RPMI7951 (cell line): ENCODE data around the gene ICE2. TPM values are rescaled to one million over a fixed set of nuclear protein-coding genes. Genes with fewer than 3 reads are reported as not detected.
"Not testable (repeated sequence)": the region's sequence is repeated elsewhere in the genome, so short reads cannot be mapped to it uniquely, and the experiment has no call there.

ENCODE experiments used
- DNase-seq: peaks from one replicate; pipeline ENCODE4 v3.0.0-alpha.2; 2012; ENCODE audit warnings: low read depth
- total RNA-seq: library from RNA; depleted of rRNA; stranded (reverse); fragments of >200 nt; shearing (Covaris generic); gene quantifications from 2 replicates; pipeline ENCODE4 v1.2.3, GENCODE V29; 2014

The ICE2 gene
- total RNA-seq, 1 experiment from 2014 or later: 32.2 TPM

DNA sequence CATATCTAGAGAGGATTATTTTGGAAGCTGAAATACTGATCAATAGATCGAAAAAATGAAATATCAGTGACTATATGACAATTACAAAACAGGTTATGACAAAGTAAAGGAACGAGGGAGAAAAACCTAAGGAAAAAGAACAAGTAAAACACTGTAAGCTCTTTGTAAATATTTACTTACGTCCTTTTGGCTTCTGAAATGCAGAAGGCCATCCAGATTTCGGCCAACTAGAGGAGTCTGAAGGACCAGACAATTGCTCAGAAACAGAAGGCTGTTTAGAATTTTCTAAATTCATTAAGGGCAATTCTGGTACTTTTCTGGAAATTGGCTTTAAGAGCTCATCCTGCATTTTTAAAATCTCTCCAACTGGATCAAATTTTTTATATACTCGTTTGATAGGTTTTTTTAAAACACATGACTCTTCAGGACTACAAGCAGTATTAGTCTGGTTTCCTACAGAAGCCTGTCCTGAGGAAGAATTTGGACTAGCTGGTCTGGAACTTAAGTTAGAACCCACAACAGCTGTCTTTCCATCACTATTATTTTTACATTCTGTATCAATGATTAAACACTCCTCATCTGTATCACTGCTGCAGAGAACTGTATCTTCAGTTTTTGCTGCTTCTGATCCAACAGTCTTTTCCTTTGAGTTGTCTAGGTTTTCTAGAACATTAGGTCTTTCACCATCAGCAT, 30.1 kb downstream of the ICE2 start:
- DNase-seq: no peak

DNA sequence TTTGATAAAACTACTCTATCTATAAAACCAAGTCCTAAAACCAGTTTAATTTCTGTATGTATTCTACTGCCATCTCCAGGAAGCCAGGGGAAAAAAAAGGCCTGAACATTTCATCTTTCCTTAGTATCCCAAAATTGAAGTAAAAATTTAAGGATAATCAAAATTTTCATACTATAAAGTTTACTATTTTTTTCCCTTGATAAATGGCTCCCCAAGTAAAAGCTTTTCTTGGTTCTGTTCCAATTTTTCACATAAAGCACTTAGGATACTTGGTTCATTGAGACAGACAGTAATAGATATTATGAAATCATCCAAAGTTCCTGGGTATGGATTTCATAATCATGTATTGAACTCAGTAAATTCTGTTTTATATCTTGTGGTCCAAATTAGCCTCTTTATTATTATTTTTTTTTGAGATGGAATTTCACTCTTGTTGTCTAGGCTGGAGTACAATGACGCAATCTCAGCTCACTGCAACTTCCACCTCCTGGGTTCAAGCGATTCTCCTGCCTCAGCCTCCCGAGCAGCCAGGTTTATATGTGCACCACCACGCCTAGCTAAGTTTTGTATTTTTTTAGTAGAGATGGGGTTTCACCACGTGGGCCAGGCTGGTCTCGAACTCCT, 34.5 kb downstream of the ICE2 start:
- peak; percentile 46 for DNase-seq

DNA sequence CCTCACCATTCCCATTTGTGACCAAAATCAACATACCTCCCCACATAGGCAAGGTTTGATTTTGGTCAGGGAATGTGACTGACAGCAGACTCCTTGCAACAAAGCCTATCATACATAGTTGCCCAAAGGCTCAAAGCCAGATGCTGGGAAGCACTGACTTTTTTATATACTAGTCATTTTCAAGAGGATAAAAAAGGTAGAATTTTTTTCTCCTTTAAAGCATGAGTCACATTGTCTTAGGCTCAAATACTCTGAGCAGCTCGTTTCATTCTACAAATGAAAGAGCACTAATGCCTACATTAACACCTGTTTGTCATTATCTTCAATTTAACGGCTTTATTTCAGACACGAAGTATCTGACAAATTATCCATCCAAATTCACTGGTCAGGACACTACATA, 36.2 kb downstream of the ICE2 start:
- peak; percentile 62 for DNase-seq

DNA sequence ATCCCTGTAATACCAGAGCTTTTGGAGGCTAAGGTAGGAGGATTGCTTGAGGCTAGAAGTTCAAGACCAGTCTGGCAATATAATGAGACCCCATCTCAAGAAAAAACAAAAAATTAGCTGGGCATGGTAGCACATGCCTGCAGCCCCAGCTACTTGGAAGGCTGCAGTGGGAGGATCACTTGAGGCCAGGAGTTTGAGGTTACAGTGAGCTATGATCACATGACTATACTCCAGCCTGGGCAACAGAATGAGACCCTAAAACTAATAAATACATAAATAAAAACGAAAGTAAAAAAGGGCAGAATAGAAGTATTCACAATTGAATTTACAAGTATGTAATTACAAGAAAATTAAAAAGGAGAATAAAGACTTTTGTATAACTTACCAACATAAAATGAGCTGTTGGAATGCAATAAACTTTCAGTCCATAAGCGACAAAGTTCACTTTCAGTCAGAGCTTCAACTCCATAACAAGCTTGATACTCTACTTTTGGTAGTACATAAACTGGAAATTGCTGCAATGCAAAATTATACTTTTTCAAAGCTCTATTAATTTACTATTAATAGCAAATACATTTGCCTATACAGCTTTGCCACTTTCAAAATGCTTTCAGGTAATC, 36.8 kb downstream of the ICE2 start:
- no peak for DNase-seq

DNA sequence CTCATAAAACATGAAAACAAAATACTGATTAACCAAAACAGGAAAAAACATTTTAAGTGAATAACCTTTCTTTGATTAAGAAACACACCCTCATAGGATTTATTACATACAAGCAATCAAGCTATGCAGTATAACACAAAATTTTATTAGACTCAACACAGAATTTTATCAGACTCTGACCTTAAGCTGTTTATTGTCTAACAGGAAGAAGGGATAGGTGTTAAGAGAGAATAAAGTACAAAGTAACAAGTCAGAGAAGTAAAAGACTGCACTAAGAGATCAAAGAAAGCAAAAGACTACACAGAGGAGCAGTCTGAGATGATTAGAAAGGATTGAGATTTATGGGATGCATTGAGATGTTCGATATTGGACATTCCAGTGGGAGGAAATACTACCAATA, 37.6 kb downstream of the ICE2 start:
- DNase-seq: no peak

DNA sequence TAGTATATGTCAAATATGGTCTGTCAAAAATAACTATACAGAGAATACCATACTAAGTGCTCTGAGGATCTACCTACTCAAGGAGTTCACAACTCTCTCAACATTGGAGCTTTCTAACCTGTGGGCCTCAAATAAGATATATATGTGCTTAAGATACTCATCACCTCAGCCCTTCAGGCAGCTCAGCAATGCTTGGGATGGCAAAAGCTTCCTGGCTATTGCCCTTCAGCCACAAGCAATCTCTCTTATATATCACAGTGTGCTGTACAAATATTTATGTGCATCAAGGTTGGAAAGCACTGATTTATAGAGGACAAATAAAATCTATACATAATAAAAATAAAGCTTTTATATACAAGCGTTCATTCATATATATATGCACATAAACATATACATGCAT, 40.3 kb downstream of the ICE2 start:
- DNase-seq: no peak

DNA sequence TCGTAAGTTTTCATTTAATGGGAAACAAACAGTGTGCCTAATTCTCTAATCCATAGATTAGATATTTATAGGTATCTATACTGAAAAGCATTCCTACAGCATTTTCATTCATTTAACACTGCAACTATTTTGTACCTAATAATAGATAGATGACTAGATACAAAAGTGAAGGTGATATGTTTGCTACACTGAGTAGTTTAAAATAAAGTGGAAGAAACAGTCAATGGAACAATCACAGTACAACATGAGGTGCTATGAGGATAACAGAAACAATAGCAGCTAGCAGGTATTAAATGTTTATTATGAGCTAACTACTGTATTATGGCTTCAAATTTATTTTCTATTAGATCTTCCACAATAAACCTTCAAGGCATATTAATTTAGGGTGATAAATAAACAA, 50.0 kb downstream of the ICE2 start:
- DNase-seq: no peak

DNA sequence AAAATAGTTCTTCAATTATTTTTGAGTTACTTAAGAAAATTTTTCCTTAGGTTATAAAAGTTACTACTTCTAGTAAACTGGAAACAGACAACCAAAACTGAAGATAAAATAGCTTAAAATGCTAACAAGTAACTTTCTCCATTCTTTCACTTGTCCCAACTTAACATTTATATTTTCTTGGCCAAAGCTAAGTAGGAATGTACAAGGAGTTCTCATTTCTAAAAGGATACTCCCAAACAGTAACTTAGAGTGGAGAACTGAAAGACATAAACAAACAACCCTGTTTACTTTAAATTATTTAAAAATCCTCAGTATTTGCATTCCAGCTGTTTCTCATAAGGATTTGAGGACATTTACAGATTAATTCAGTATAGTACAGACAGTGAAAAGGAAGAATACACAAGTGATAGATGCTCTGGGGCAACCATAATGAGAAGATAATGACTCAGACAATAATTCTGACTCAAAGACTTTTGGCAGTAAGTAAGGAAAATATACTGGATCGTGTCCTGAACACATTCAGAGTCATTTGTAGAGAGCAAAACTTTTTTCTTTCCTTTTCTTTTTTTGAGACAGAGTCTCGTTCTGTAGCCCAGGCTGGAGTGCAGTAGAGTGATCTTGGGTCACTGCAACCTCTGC, 52.0 kb downstream of the ICE2 start:
- peak; percentile 82 for DNase-seq

DNA sequence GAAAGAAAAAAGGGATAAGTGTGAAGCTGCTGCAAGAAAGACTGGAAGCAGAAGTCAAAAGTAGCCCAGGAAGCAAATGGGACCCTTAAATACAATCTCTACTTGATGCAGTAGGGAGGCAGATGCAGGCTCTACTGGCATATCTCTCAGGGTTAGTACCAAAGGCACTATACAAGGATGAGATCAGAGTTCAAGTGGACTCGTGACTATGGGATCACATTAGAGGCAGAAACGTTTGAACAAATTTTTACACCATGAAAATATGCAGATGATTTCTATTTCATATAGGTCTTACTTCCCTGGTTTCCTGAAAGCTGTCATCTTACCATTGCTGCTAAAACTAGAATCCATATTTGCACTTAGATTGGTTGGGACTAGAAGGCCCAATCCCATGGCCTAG, 53.5 kb downstream of the ICE2 start:
- no peak for DNase-seq

DNA sequence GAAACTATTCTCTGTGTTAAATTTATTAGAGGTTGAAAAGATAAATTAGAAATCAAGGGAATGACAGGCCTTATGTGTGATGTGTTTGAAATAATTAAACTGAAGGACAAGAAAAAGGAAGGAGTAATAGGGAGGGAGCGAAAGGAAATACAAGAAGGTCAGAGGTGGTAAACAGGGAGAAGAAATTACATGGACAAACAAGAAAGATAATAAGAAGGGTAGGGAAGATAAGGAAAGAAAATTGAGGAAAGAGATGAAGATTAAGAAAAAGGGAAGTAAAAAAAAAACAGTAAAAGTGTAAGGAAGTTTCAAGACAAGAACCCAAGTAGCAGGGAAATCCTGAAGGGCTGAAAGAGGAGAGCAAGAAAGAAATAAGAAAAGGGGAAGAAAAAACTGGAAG, 54.9 kb downstream of the ICE2 start:
- no peak for DNase-seq

DNA sequence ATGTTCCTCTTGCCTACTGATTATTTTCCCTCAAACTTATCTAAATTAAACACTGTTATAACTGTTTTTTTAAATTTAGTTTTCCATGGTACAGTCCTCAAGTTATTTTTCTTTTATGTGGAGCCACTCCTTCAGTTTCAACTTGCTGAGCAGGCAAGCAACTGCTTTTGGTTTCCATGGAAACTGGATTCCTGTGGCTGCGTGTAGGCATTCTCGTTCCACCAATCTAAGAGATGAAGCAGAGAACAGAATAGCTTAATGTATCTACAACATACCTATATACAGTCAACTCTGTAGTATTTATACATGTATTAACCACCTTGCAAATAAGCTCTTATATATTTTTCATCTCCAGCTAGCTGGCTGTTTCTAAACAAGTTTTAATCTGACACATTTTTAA, 55.4 kb downstream of the ICE2 start:
- peak; percentile 92 for DNase-seq

DNA sequence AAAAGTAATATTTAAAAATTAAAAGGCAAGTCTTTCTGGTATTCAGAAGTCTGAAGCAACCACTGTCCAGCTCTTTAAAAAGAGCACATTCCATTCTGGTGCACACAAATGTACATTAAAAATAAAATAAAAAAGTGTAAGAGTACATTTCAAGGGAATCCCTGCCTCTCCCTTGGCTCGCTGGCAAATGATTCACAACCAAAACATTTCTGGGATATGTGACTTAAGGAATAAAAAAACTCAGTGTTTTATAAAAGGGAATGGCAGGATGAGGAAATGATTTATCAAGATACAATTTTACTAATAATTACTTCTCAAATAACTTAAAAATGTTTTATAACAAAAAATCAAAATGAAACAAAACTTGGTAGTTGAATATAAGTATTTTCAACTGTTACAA, 57.4 kb downstream of the ICE2 start:
- peak; percentile 66 for DNase-seq

DNA sequence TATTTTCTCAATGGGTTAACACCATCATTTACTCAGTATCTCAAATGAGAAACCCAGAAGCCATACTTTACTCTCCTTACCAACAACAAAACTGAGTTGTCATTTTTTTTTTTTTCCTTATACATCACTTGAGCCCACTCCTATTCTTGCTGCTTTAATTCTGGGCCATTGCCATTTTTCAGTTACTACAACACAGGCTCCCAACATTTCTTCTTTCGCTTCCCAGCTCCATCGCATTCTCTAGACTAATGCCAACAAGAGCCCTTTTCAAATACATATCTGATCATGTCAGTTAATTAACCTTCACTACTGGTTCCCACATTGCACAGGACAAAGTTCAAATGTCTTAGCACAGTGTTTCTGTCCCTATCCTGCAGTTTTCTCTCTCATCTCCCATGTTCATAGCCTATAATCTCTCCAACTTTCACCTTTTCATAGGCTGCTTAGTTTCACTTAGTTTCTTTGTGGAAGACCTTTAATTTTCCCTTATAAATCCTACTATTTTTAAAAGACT, 58.7 kb downstream of the ICE2 start:
- DNase-seq: no peak

DNA sequence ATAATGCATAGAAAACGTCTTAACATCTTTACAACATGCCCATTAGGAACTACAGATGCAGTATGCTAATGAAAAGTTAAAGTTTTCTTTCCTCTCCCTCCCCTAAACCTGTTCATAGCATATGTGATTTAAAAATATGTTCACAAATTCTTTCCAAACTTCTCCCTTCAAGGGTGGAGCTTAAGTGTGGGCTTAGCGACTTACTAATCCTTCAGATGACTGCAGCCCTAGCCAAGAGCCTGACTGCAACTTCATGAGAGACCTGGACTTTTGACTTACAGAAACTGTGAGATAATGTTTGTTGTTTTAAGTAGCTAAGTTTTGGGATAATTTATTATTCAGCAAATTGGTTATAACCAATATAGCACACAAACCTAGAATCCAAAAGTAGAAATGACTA, 59.2 kb downstream of the ICE2 start:
- no peak for DNase-seq

DNA sequence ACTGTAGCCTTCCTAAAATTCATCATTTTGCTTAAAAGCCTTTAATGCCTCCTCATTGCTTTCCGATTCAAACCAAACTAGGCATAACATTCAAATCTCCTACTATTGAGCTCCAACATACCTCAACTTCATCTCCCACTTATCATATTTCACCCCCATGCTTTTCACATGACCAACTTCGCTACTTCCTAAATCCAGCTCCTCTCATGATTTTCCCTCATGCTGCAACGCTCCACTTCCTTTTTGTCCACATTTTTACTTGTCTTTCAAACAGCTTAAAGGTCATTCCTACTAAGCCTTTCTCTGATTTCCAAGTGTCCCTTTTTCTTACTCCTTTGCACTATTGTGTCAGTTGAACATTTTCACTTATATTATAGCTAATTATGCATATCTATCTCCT, 60.8 kb downstream of the ICE2 start:
- DNase-seq: no peak

DNA sequence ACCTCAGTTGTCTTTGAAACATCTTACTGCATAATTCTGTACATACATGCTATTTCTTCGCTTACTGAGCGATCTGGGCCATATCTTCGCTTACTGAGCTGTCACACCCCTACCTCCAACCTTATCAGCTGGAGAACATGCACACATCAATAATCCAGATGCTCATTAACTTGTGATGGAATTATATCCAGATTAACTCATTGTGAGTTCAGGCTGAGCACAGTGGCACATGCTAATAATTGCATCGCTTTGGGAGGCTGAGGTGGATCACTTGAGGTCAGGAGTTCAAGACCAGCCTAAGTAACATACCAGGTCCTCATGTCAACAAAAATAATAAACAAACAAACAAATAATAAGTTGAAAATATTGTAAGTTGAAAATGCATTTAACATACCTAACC, 61.8 kb downstream of the ICE2 start:
- no peak for DNase-seq

DNA sequence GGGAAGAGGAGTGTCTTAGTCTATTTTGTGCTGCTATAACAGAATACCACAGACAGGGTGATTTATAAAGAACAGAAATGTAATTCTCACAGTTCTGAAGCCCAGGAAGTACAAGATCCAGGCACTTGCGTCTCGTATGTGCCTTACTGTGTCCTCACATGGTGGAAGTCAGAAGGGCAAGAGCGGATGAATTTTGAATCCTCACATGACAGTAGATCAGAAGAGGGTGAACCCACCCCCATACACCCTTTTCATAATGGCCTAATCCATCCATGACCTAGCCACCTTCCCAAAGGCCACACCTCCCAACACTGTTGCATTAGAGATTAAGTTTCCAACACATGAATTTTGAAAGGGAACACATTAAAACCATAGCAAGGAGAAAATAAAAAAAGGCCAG, 62.5 kb downstream of the ICE2 start:
- no peak for DNase-seq

DNA sequence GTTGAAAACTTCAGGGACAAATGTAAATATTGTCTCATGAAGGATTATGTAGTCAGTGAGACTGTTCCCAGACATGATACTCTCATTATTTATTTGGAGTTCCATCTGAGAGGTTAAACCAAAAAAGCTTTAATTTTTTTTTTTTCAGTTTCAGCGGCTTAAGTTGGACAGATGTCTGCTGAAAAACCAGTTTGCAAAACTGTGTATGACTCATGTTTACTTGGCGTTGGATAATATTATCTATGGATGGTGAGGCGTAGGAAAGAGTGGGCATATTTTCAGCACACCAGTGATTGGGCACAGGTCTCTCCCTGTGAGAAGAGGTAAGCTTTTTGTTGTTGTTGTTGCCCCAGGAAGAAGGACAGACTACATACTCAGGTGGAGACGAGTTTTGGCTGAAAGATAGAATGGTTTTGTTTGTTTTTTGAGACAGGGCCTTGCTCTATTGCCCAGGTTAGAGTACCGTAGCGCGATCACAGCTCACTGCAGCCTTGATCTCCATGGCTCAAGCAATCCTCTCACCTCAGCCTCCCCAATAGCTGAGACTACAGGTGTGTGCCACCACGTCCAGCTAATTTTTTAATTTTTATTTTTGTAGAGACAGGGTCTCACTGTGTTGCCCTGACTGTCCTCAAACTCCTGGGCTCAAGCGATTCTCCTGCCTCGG, 64.8 kb downstream of the ICE2 start:
- peak; percentile 68 for DNase-seq

DNA sequence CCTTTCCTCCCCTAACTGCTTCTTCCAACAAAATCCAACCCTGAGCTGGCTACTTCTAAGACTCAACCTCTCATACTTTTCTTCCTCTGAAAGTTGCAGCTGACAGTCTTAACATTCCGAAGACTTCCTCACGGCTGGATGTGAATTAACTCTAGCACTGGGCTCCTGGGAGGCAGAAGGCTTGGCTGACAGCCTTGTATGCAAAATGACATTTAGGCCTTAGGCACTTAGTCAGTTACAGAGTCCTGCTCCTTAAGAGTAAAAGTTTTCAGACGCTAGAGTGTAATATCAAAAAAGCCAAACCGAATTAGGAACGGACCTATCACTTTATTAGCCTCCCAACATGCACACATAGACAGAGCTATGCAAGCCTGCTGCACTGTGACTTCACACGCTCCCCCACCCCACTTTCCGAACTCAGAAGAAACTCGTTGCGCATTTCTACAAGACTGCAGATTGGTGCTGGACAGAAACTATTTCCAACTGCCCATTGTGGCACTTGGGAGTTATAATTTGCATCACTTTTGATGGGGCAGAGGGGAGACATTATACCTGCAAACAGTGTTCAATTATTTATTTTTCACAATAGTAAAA, 65.6 kb downstream of the ICE2 start:
- peak; percentile 73 for DNase-seq

DNA sequence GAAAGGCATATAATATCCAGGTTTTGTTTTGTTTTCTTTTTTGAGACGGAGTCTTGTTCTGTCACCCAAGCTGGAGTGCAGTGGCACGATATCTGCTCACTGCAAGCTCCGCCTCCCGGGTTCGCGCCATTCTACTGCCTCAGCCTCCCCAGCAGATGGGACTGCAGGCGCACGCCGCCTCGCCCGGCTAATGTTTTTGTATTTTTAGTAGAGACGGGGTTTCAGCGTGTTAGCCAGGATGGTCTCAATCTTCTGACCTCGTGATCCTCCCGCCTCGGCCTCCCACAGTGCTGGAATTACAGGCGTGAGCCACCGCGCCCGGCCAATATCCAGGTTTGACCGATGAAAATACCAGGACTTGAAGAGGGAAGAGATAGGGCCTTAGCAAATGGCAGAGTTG, 66.1 kb downstream of the ICE2 start:
- not testable (repeated sequence) for DNase-seq

DNA sequence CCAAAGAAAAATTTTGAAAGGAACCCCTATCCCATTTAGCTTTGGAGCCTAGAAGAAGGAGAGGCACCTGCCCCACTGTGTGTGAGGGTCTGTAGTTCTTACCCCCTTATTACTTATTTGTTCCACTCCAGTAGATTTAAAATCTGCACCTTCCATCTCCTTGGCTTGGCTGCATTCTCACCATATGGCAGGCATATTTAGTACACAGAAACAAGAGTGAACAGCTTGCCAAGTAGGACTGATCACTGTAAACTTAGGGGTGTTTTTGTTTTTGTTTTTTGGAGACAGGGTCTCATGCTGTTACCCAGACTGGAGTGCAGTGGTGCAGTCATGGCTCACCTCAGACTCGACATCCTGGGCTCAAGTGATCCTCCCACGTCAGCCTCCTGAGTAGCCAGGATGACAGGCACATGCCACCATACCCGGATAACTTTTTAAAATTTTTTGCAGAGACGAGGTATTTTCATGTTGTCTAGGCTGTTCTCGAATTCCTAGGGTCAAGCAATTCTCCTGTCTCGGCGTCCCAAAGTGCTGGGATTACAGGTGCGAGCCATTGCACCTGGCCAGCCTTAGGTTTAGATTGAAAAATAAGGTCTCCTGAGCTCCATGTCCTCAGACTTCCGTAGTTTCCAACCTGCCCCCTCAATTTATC, 67.0 kb downstream of the ICE2 start:
- DNase-seq: no peak
